HG02852 (cell line): ENCODE data around the gene B4GALNT4.
"Not testable (repeated sequence)": the region's sequence is repeated elsewhere in the genome, so short reads cannot be mapped to it uniquely, and the experiment has no call there.

Experiments
- ATAC-seq: cut with Tn5 transposase; IDR thresholded peaks from one replicate; pipeline ENCODE4 v1.9.1; 2021; ENCODE audit warnings: mild to moderate bottlenecking, moderate library complexity; ENCODE audit not compliant: unreplicated experiment

Gene B4GALNT4

GRCh38 chr11:369336-370018 lies at the start of gene B4GALNT4:
Gene B4GALNT4, plus strand, starts transcription at chr11:369499. Its CDS starts 305 bp downstream, at chr11:369804.
- ATAC-seq = no peak

- not testable (repeated sequence) for ATAC-seq
These were observed 49.4 kb upstream of the B4GALNT4 start for GRCh38 chr11:319888-320273.

GRCh38 chr11:324156-324555 lies 45.1 kb upstream of the B4GALNT4 start:
- ATAC-seq = no peak

GRCh38 chr11:324593-325517 lies 44.4 kb upstream of the B4GALNT4 start:
- not testable (repeated sequence) for ATAC-seq

GRCh38 chr11:325796-326591 lies 43.3 kb upstream of the B4GALNT4 start:
- ATAC-seq = no peak

GRCh38 chr11:326592-326841 lies 42.8 kb upstream of the B4GALNT4 start:
- ATAC-seq = no peak

- peak; percentile 73 for ATAC-seq
These were observed 42.3 kb upstream of the B4GALNT4 start for GRCh38 chr11:326842-327580.

GRCh38 chr11:327581-327923 lies 41.7 kb upstream of the B4GALNT4 start:
- no peak for ATAC-seq

GRCh38 chr11:328012-328411 lies 41.3 kb upstream of the B4GALNT4 start:
- no peak for ATAC-seq

- not testable (repeated sequence) for ATAC-seq
These were observed 40.7 kb upstream of the B4GALNT4 start for GRCh38 chr11:328516-329100.

GRCh38 chr11:329886-330253 lies 39.4 kb upstream of the B4GALNT4 start:
- ATAC-seq = no peak

GRCh38 chr11:330307-330693 lies 39.0 kb upstream of the B4GALNT4 start:
- ATAC-seq = no peak

- no peak for ATAC-seq
These were observed 38.5 kb upstream of the B4GALNT4 start for GRCh38 chr11:330694-331357.

- ATAC-seq = no peak
These were observed 37.8 kb upstream of the B4GALNT4 start for GRCh38 chr11:331358-332060.

GRCh38 chr11:332651-333480 lies 36.4 kb upstream of the B4GALNT4 start:
- ATAC-seq = no peak

- not testable (repeated sequence) for ATAC-seq
These were observed 35.6 kb upstream of the B4GALNT4 start for GRCh38 chr11:333616-334263.

GRCh38 chr11:334264-334994 lies 34.9 kb upstream of the B4GALNT4 start:
- ATAC-seq = no peak
